GM18519 (cell line): Measurements from ENCODE around the gene CD36.
"Not testable (repeated sequence)": the region's sequence is repeated elsewhere in the genome, so short reads cannot be mapped to it uniquely, and the experiment has no call there.

Source experiments
- ATAC-seq: cut with Tn5 transposase; IDR thresholded peaks from one replicate; pipeline ENCODE4 v1.9.1; 2021; ENCODE audit warnings: mild to moderate bottlenecking, moderate library complexity; ENCODE audit not compliant: unreplicated experiment, low FRiP score

The CD36 gene

DNA sequence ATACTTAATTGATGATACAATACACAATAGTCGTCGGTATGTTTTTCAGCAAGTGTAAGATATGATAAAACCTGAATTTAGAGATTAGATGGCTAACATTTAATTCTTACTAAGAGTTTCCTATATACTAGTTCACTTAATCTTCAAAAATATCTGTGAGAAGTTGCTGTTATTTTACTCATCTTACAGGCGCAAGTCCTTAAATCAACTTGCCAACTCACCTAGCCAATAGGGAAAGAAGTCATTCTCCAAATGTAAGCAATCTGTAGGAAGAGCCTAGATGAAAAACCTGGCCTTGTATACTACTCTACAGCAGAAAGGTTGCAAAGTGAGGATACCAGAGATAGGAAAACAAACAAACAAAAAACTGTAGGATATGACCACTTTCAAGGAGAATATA, 10.6 kb downstream of the CD36 start:
- ATAC-seq = no peak

- no peak for ATAC-seq
Measured at GRCh38 chr7:80650030-80650429, 11.6 kb downstream of the CD36 start.

DNA sequence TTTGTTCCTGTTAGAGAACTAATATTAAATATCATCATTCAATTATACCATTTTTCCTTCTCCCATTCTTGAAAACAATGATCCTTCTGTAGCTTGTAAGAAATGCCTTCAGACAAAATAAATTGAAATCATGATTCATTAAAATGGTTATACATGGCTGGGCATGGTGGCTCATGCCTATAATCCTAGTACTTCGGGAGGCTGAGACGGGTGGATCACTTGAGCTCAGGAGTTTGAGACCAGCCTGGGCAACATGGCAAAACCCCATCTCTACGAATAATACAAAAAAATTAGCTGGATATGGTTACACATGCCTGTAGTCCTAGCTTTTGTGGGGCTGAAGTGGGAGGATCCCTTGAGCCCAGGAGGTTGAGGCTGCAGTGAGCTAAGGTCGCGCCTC, 13.0 kb downstream of the CD36 start:
- no peak for ATAC-seq

GRCh38 chr7:80653244-80653643, 14.8 kb downstream of the CD36 start:
- ATAC-seq = no peak

DNA sequence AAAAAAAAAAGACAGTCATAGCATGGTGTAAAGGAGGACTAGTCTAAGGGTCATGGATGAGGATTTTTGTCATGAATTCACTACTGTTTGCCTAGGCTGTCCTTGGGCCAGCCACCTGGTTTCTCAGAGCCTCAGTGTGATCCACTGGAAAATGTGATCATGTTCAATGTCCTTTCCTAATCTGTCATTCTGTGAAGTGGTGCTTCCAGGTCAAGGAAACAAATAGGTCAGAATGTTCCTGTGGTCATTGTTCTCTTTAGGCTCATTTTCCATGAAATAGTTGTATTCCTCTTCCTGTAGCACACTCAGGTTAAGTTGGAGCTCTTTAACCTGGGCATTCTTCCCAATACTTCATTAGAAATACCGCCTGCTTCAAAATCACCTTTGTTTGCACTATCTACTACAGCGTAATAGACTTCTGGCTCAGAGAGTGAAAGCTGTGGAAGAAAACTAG, 16.5 kb downstream of the CD36 start:
- no peak for ATAC-seq

DNA sequence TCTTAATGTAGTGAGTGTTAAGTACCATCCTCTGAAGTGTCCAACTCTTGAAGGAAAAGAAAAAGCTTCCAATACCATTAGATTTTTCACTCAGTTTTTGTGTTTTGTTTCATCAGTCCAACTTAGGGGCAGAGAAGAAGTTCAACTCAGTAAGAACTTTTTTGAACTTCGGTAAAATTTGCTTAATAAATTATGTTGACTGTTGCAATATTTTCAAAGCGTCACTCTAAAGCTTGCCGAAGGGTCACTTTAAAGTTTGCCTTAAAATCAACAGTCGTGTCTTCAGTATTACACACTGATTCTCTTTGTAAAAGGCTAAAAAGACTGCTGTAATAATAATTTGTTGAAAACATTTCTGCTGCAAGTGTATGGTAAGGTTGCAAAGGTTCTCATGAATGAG, 17.6 kb downstream of the CD36 start:
- no peak for ATAC-seq

GRCh38 chr7:80659120-80660055, 20.9 kb downstream of the CD36 start:
- peak; percentile 66 for ATAC-seq

DNA sequence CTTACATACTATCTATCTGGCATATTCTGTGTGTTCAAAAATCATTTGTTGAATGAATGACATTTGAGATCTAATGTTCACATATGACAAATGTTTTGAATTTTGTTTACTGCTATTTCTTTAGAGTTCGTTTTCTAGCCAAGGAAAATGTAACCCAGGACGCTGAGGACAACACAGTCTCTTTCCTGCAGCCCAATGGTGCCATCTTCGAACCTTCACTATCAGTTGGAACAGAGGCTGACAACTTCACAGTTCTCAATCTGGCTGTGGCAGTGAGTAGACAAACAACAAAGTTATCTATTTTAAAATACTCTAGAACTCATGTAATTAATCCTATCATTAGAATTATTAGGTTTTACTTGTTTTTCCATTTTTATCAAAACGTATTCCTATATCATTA, 22.5 kb downstream of the CD36 start:
- no peak for ATAC-seq

GRCh38 chr7:80661729-80662128, 23.3 kb downstream of the CD36 start:
- no peak for ATAC-seq

DNA sequence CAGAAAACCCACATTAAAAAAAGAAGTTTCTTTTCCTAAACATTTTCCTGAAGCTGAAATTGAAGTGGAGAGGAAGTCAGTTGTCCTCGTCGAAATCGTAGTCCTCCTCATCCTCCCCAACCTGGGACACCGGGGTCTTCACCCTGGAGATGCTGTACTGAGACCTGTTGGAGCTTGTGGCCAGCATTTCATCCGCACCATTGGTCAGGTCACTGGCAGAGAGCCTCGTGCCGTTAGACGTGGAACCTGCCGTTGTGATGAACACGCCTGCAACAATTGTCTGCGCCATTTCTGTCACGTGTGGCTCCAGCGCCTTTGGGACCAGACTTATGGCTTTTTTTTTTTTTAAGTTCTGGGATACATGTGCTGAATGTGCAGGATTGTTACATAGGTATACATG, 23.8 kb downstream of the CD36 start:
- no peak for ATAC-seq

- ATAC-seq = no peak
Measured at GRCh38 chr7:80665526-80665925, 27.1 kb downstream of the CD36 start.

DNA sequence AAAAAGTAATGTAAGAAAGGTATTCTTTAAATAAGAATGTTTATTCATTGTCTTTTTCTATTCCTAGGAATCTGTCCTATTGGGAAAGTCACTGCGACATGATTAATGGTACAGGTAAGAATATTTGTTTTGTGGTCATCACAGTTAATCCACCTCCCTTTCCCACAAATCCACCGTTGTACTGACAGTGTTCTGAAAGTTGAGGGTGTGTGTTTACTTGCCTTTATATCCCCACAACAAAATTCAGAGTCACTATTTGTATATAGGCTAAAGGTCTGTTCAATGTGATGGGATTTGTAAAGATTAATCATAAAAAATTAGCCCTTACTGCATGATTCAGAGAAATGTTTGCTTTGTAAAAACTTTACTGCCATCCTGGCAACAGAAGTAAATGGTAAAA, 27.9 kb downstream of the CD36 start:
- ATAC-seq = no peak

DNA sequence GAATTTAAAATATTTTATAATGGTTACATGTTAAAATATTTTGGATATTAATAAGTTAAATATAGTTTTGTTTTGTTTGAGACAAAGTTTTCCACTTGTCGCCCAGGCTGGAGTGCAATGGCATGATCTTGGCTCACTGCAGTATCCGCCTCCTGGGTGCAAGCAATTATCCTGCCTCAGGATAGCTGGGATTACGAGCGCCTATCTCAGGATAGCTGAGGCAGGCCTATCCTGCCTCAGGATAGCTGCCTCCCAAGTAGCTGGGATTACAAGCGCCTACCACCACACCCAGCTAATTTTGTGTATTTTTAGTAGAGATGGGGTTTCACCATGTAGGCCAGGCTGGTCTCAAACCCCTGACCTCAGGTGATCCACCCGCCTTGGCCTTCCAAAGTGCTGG, 30.9 kb downstream of the CD36 start:
- not testable (repeated sequence) for ATAC-seq

- ATAC-seq = no peak
Measured at GRCh38 chr7:80671744-80672143, 33.3 kb downstream of the CD36 start.

- no peak for ATAC-seq
Measured at GRCh38 chr7:80675090-80675489, 36.6 kb downstream of the CD36 start.

GRCh38 chr7:80676404-80676803, 38.0 kb downstream of the CD36 start:
- ATAC-seq = no peak

DNA sequence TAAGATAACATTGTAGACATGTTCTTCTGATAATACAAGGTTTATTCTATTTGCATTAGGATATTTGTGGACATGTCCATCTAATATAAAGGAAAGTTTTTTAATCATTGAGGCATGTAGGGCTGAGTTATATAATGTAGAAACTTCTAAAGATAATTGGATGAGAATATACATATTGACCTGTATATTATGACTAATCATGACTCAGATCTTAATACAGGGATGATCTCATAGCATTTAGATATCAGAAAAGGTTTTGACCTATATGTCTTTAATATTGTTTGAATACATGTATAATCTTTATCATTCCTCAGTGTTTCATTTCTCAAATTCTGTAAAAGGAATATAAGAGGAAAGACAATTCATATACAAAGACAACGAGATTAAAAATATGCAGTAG, 39.2 kb downstream of the CD36 start:
- no peak for ATAC-seq

- no peak for ATAC-seq
Measured at GRCh38 chr7:80678707-80679106, 40.3 kb downstream of the CD36 start.

DNA sequence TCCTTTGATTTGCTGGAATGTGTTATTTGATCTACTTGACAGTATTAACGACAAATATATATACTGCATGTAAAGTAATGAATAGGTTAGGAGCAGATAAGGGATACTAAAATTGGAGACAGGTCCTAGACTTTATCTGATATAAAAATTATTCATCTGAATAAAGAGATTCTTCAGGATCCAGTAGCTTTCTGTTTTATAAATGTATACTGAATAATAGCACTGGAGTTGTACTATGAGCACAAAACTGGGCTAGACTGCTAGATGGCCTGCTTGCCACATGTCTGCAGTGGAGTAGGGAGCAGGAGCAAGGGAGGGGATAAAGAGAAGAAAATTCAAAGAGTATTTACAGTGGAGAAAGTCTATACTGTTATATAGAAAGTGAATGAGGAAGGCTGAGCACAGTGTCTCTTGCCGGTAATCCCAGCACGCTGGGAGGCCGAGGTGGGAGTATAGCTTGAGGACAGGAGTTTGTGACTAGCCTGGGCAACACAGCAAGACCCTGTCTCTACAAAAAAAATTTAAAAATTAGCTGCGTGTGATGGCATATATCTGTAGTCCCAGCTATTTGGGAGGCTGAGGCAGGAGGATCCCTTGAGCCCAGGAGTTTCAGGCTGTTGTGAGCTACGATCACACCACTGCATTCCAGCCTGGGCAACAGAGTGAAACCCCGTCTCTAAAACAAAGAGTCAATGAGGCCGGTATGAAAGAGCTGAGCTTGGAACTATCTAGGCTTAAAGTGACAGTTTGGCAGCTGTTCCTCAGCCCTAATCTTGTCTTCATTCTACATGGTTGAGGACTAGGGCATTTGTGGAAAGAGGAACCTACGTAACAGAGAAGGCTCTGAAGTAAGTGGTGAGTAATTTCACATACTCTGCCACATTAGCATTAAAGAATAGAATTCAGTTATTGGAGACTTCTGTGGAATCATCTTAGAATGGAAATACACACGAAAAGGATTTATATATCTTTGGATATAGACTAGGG, 41.8 kb downstream of the CD36 start:
- ATAC-seq = no peak

- ATAC-seq = peak; percentile 75
Measured at GRCh38 chr7:80681272-80681885, 42.9 kb downstream of the CD36 start.

- ATAC-seq = no peak
Measured at GRCh38 chr7:80682744-80683143, 44.3 kb downstream of the CD36 start.
